Left lung (tissue), 10 donors: ENCODE results near the gene SPSB3. TPM values are rescaled to one million over a fixed set of nuclear protein-coding genes. Genes with fewer than 3 reads are reported as not detected.

Experiments
- ATAC-seq: fragments of 200-7000 bp; cut with Tn5 transposase; one replicate; pipeline ENCODE4 v1.9.1; 2020; ENCODE audit warnings: moderate library complexity
- DNase-seq, 4 donors: peaks; one replicate each; pipeline ENCODE4 v3.0.0-alpha.2; 2013 to 2020
- H3K27ac ChIP-seq, 2 donors: fragments of 200-600 bp; sonication (generic) in 1 of 2; one replicate each; pipeline versions ENCODE4 v1.5.0 to v1.8.0; 2020 to 2021
- H3K27me3 ChIP-seq, 2 donors: fragments of 200-600 bp; sonication (generic) in 1 of 2; one replicate each; pipeline versions ENCODE4 v1.5.0 to v1.8.0; 2020 to 2021
- H3K36me3 ChIP-seq, 2 donors: fragments of 200-600 bp; sonication (generic) in 1 of 2; one replicate each; pipeline versions ENCODE4 v1.5.0 to v1.8.0; 2020 to 2021
- H3K4me1 ChIP-seq, 2 donors: fragments of 200-600 bp; one replicate each; pipeline ENCODE4 v1.8.0; 2021
- H3K4me3 ChIP-seq, 2 donors: fragments of 200-600 bp; sonication (generic) in 1 of 2; one replicate each; pipeline versions ENCODE4 v1.5.0 to v1.8.0; 2020 to 2021; ENCODE audit warnings: mild to moderate bottlenecking in 1 of 2
- H3K9me3 ChIP-seq, 2 donors: fragments of 200-600 bp; sonication (generic) in 1 of 2; one replicate each; pipeline versions ENCODE4 v1.5.0 to v1.8.0; 2020 to 2021
- CTCF ChIP-seq, 2 donors: fragments of 200-600 bp; sonication (generic) in 1 of 2; IDR thresholded peaks; one replicate each; pipeline versions ENCODE4 v1.5.0 to v1.8.0; 2021; ENCODE audit warnings: antibody characterized with exemption in 2 of 2
- intact Hi-C, 2 donors: fragments of 100-400 bp; cut with DNase I; formaldehyde crosslinking; loops; one replicate each; pipeline versions ENCODE4 v1.11.2 to v1.14.2; 2022
- polyA plus RNA-seq, 6 donors: library from polyadenylated mRNA; unstranded; fragments of 120-200 nt; gene quantifications; one replicate each; pipeline ENCODE4 v1.2.1, GENCODE V29; 2013; ENCODE audit not compliant: insufficient read length in 6 of 6
- total RNA-seq, 2 donors: library from RNA; stranded (reverse); fragmentation: NEBNext Ultra II Directional; extraction: Animal tissue kit (Norgen Biotek cat#: 25700); gene quantifications; one replicate each; pipeline ENCODE4 v1.2.1, GENCODE V29; 2021
- donor health status: DM: no; HTN: yes; CAD: no.
- donor health status: DM: no; HTN: no; CAD: no.

Gene SPSB3
- total and polyA plus RNA-seq, 8 donors, result 23.6 to 40.0 (median 33.0) TPM

DNA sequence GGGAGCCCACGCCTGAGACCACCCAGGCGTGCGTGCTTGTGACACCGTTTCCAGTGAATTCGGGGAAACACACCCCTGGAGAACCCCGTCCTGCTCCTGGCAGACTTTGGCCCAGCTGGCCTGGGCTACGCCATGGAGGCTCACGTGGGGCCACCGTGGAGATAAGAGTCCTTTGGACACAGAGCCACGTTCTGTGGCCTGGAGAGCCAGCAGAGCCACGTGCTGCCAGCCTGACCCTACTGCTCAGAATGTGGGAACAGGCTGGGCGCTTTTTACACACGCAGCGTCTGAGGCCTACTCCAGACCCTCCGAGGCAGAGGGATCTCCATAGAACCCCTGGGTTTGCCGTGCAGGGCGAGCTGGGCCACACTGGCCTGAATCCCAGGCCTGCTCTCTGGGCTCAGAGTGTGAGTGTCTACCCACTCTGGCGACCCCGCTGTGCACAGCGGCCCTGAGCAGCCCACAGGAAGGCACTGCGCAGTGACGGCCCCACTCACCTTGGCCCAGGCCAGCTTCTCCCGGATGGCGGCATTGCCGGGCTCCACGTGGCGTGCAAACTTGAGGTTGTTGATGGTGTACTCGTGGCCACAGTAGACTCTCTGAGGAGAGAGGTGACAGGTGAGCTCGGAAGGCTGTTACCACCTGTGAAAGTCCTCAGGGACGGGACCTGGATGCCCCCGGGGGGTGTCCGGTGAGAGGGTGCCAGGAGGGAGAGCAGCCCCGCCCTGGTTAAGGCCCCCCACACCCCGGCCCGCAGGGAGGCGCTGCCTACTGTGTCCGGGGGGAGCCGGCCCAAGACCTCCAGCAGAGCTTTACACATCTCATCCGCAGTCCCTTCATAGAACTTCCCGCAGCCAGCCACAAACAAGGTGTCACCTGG lies 34.3 kb upstream of the SPSB3 start:
- H3K4me3 ChIP-seq, result no peak overlapping the region
- no peak for ATAC-seq
- no peak for DNase-seq
- no peak overlapping the region for H3K27ac ChIP-seq
- intact Hi-C loops, result no loop called here
- peaks cover 0 to 7% of the 10 kb centered on the region in 2 donors for H3K4me1 ChIP-seq
- no peaks in the 10 kb centered on the region for H3K9me3 ChIP-seq
- no peaks in the 10 kb centered on the region for H3K27me3 ChIP-seq
- no peak for TF ChIP-seq CTCF (IDR thresholded peaks at IDR 0.05)
- peaks cover 0 to 81% of the 10 kb centered on the region in 2 donors for H3K36me3 ChIP-seq

DNA sequence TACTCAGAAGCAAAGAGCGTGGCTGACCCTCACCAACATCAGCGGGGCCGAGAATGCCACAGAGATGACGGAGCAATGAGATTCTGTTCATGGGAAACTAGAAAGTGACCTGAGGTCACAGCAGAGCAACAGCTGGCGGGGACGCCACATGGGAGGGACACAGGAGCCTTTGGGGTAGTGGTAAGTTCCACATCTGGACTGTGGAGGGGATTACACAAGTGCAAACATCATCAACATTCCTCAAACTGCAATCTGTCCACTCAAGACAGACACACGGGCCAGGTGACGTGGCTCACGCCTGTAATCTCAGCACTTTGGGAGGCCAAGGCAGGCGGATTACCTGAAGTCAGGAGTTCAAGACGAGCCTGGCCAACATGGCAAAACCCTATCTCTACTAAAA lies 33.1 kb upstream of the SPSB3 start:
- Histone ChIP-seq H3K4me1 (peaks cover 0 to 7% of the 10 kb centered on the region in 2 donors), H3K4me3 (no peak overlapping the region), H3K27ac (no peak overlapping the region), H3K27me3 (no peaks in the 10 kb centered on the region), H3K9me3 (no peaks in the 10 kb centered on the region), H3K36me3 (peaks cover 0 to 73% of the 10 kb centered on the region in 2 donors)
- intact Hi-C loops, result no loop called here
- DNase-seq (no peak), ATAC-seq (no peak)
- no peak for TF ChIP-seq CTCF (IDR thresholded peaks at IDR 0.05)

DNA sequence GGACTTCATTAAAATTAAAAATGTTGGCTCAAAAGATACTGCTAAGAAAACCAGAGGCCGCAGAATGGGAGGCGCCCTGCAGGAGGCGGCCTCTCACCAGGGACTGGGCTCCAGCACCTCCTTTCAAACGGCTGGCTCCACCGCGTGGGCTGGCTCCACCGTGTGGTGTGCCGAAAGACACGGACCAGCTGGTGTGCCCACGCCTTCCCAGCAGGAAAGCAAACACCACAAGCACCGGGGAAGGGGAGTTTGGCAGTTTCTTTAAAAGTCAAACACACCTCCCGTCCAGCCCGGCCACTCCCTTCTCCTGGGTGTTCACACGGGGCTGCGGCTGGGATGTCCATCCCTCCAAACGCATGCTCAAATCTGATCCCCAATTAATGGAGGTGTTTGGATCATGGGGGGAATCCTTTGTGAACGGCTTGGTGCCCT lies 30.4 kb upstream of the SPSB3 start:
- no peaks in the 10 kb centered on the region for H3K27me3 ChIP-seq
- H3K36me3 ChIP-seq, result peaks cover 0 to 74% of the 10 kb centered on the region in 2 donors
- no peaks in the 10 kb centered on the region for H3K9me3 ChIP-seq
- DNase-seq (peak; percentile 67 to 92 (median 87)), ATAC-seq (peak; percentile 99)
- no peak overlapping the region for H3K27ac ChIP-seq
- intact Hi-C loops, result no loop called here
- TF ChIP-seq CTCF (IDR thresholded peaks at IDR 0.05), result peak; percentile 23 to 46
- no peak overlapping the region for H3K4me3 ChIP-seq
- peaks cover 0 to 7% of the 10 kb centered on the region in 2 donors for H3K4me1 ChIP-seq

GRCh38 chr16:1810536-1810935 lies 28.2 kb upstream of the SPSB3 start:
- intact Hi-C loops, result no loop called here

More at GRCh38 chr16:1810536-1810935, 28.2 kb upstream of the SPSB3 start:
- Histone ChIP-seq H3K27me3 (no peaks in the 10 kb centered on the region), H3K9me3 (no peaks in the 10 kb centered on the region), H3K4me3 (no peak overlapping the region), H3K4me1 (peaks cover 0 to 7% of the 10 kb centered on the region in 2 donors), H3K36me3 (peaks cover 0 to 60% of the 10 kb centered on the region in 2 donors), H3K27ac (no peak overlapping the region)
- DNase-seq (peak in 1 of 4 donors; percentile 33), ATAC-seq (no peak)
- no peak for TF ChIP-seq CTCF (IDR thresholded peaks at IDR 0.05)
